A204.1 (cell line): ENCODE data around the gene SLC15A5.
A peak's percentile ranks its signal among the peaks of the same experiment; 100 is the strongest.

ENCODE experiments used
- FAIRE-seq: peaks from 2 replicates; lab custom pipeline; 2012; peaks lifted over from hg19 to GRCh38; lab: Jason Lieb, UNC

SLC15A5 gene

DNA sequence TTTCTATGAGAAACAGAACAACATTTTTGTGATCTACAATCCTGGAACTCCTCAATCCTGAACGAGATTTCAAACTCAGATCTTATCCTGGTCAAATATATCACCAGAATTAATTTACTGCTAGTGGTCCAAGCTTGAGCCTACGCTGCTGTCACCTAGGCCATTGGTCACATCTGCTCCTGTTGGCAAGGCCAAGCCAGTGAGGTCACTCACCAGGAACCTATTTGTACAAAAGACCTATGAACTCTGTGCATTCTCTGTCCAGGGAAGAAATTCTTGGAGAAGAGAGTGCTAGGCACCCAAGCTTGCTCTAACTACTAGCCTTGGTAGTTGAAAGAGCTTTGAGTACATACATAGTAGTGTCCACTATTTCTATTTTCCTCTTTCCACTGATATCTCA, 106.1 kb downstream of the SLC15A5 start:
- no peak for FAIRE-seq

DNA sequence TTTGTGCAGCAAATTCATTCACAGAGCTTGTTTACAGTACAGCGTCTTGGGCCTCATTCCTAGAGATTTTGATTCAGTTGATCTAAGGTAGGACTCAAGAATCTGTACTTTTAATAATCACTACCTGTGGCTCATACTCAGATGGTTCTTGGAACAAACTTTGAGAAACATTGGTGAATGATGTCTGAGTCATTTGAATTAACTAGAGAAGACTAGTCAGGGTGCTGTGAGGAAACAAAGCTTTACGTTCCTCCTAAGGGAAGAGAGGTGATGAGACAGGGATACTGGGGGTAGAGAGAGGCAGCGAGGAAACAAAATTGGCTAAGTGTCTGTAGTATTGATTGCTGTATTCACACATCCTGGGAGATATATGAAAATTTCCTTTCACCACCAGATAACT, 109.4 kb downstream of the SLC15A5 start:
- FAIRE-seq, result no peak

DNA sequence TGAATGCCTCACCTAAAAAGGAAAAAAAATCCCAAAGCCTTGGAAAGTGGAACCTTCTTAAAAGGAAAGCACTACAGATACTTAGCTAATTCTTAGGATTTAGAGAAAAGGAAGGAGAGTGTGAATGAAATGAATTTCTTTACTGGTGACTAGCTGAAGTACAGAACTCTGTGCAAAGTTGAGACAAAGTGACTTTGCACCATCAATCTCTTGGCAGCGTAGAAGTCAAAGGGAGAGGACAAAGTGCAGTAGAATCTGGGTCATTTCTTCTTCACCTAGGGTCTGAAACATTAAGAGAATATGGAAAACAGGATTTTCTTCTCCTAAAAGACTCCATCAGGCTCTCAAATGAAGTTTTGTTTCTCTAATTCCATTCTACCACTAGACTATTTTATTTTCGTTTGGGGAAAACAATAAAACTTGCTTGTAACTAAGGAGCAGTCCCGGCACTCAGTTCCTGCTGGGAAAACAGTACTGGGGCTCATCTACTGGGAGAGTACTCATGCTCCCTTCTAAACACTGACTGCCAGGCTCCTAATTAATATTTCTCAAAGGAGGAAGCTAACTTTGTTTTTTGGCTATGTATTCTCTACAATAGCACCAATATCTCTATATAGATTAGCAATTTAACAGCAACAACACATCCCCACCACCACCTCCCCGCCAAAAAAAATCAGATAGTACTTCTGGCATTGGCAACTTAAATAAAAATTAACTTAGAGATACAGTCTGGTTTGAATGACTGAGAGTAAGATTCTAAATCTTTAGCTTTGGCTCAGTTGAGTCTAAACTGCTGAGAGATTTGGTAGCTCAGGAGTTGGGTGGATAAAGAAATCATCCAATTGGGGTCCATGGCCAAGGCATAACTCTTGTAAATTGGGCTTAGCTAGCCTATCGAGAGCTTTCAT, 110.7 kb downstream of the SLC15A5 start:
- no peak for FAIRE-seq

DNA sequence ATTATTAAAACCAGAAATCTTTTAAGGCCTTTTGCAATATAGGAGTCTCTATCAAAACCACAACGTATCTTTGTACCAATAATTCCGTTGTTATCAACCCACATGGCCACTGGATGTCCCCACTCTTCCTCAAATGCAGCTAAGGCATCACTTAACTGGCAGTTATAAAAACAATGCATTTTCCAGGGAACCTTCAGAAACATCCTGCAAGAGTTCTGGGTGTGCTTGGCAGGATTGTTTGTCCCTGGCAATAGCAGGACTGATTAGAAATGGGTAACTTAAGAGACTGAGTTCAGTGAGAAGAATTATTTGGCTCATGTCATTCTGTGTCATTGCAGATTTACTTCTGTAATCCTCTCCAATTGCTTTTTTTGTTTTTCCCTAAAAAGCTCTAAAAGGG, 112.0 kb downstream of the SLC15A5 start:
- FAIRE-seq, result peak; percentile 87

DNA sequence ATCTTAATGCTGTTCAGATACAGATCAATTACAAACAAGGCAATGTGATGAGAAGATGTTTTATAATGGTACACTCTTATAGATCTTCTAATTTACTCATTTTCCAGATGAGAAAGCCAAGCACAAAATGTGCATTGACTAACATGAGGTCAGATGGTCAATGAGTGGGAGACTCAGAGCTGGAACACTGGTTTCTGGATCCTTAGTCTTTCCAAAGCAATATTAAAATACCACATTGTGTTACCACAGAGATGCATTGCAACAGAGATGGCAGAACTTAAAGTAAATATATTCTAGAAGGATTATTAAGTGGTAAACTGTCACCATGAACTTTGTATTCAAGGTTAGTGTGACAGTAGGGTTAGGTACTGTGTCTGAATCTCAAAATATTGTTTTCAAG, 113.6 kb downstream of the SLC15A5 start:
- no peak for FAIRE-seq

DNA sequence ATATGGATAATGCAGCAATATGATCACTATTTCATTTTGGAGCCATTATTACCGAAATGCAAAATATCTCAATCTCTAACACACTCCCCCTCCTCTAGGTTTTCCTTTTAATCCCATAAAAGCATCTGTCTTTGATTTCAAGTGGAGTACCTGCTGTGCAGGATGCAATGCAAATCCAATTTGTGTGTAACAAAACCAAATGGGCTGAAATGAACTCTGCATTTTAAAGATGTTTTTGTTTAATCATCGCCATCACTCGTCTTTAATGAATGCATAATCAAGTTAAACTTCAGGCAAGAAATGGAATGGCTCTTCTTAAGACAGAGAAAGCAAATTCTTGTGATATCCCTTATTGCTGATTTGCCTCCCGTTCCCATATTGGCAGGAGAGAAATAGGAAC, 114.3 kb downstream of the SLC15A5 start:
- no peak for FAIRE-seq

DNA sequence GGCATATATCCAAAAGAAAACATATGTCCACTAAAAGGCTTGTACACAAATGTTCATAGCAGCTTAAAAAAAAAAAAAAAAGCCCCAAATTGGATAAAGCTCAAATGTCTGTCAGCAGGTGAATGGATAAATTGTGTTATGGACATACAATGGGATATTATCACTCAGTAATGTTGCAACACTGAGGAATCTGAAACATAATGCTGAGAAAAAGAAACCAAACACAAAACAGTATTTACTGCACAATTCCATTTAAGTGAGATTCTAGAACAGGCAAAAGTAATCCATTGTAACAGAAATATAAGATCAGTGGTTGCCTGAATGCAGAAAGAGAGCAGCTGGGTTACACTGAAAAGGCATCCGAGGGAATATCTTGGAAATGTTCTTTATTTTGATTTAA, 117.9 kb downstream of the SLC15A5 start:
- FAIRE-seq, result no peak

DNA sequence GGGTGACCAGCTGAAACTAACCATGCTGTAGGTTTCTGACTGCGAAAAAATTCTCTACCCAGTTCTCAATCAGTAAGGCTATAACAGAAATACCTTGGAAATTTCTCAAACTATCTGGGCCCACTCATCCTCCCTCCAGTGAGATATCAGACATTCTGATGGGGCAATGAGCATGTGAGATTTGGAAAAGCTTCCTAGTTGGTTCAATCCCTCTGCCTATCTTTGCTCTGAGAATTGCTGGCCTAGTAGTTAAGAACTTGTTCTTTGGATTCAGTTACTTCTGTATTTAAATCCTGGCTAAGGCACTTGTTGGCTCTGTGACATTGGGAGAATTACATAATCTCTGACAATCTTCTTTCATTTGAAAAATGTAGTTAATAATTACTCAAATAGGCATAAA, 119.4 kb downstream of the SLC15A5 start:
- no peak for FAIRE-seq

DNA sequence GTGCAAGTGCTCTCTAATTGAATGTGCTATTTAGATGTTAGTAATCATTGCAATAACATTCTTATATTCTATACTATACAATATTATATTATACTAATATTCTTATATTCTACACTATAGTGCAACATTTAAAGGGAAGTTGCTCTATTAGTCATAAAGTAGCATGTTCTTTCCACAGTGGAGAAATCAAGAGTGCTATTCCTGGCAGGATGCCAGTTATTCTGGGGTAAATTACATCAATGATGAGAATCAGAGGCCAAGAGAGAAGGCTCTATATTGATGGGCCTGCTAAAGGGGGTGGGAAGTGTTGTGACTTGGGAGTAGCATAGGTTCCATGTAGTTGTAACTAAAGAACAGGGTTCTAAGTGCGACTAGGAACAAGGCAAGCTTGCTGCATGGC, 121.5 kb downstream of the SLC15A5 start:
- FAIRE-seq, result no peak

DNA sequence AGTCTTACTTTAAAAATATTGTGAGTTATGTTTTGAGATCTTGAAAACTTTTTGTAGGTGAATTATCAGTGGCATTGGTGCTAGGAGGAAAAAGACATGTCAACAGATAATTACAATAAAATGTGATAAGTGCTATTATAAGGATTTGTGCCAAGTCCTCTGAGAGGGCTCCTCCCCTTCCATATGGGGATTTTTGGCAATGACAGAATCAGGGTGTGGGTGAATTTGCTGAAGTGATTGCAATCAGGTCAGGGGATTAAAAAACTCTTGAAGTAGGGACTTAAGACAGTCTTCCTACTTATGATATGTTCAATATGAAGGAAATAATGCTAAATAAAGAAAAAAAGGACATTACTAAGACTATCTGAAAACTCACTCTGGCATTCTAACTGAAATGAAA, 122.5 kb downstream of the SLC15A5 start:
- FAIRE-seq, result no peak

DNA sequence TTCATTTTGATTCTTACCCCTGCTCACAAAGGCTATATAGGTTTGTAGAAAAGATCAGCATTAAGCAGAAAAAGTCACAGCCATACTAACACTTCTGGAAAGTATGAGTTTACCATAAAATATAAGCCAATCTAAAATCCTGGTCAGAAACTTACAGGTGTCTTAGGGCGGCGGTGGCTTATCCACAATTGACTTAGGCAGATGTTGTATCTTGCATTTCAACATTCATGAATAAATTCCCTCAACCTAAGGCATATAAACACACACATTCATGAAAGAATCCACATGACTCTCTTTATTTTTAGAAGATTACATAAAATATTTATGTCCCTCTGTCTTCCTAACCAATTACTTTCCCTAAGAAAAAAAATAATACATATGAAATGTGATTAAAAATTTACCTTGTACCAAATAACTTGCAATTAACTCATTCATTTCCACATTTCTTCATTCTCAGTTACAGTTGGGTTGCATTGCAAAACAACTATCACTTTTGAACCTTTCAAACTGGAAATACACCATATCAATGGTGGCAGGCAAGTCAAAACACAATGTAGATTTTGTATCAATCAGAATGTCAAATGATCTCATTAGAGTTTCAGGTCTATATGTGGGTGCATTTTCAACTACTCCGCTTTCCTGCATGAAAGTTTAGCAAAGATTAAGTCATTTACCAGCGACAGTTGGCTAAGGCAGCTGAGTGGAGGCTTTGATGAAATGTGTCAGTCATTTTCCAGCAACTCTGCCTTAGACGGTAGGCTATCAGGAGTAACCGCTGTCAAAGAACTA, 124.4 kb downstream of the SLC15A5 start:
- no peak for FAIRE-seq

DNA sequence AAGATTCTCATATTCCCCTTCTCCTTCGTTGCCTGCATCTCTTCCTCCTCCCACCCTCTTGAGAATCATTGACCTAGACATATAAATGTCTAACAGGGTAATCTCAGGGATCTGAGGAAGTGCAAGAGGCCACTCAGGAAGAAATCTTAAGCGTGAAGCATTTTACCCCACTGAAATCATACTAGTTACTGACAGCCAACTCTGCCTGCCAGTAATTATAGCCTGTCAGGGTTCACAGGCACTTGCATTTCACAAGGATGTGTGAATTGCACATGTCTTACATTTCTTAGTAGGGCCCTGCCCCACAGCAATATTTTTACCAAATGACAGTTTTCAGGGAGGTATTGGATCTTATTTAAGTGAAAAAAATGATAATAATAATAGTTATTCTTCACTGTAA, 127.2 kb downstream of the SLC15A5 start:
- no peak for FAIRE-seq

DNA sequence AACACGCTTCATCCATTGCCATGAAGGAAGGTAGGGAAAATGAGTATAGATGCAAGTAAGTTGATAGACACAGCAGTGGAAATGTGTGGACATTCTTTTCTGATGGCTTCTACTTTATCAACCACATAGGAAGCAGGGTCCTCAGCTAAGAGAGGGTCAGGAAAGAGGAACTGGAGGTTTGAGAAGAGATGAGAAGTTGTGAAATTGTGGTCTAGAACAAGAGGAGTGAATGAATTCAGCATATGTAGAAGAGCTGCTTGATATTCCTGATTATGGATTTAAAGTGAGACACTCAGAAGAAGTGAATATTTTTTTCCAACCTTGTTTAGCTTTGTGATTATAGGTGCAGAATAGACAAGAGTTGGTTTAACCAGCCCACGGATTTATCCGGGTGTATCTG, 128.5 kb downstream of the SLC15A5 start:
- FAIRE-seq, result no peak
